RWPE1 (cell line): Measurements from ENCODE around the gene ARRB2.
"Not testable (repeated sequence)": the region's sequence is repeated elsewhere in the genome, so short reads cannot be mapped to it uniquely, and the experiment has no call there.

Experiments
- CTCF ChIA-PET: fragments of 350-600 bp; sonication (Branson Sonifier 250); formaldehyde crosslinking; extraction: SDS; loops from one replicate; lab custom pipeline; 2021; lab: Yijun Ruan, JAX
- POLR2A ChIA-PET: fragments of 400-600 bp; formaldehyde crosslinking; extraction: SDS; loops from one replicate; lab custom pipeline; 2020; ENCODE audit warnings: antibody characterized with exemption; ENCODE audit not compliant: low non-redundant PET; lab: Yijun Ruan, JAX
- DNase-seq: peaks from one replicate; pipeline ENCODE4 v3.0.0; 2012; ENCODE audit warnings: low spot score
- H3K27ac ChIP-seq: fragments of 450-650 bp; 2 replicates; pipeline ENCODE4 v1.5.1; 2017
- TF ChIP-seq, protein P1 (sequence below): fragments of 450-650 bp; conservative IDR thresholded peaks from 2 replicates; pipeline ENCODE4 v1.5.1; 2017; ENCODE audit warnings: low read depth, mild to moderate bottlenecking

Gene ARRB2

DNA sequence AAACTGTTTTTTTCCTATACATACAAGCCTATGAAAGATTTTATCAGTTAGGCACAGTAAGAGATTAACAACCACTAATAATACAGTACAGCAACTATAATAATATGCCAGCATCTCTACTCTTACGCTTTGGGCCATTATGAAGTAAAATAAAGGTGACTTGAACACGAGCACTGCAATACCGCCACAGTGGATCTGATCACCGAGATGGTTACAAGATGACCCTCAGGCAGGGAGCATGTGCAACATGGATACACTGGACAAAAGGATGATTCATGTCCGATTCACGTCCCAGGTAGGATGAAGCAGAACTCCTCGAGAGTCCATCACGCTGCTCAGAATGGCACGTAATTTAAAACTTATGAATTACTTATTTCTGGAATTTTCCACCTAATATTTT lies 17.0 kb upstream of the ARRB2 start:
- CTCF ChIA-PET = interaction anchor here (0.7 kb wide), 1 partner anchor 62 kb away, joined by 3 read pairs; no protein-coding TSS in a partner anchor
- POLR2A ChIA-PET = no interaction called here
- no peak overlapping the region for H3K27ac ChIP-seq
- DNase-seq = no peak
- TF ChIP-seq, protein P1, sequence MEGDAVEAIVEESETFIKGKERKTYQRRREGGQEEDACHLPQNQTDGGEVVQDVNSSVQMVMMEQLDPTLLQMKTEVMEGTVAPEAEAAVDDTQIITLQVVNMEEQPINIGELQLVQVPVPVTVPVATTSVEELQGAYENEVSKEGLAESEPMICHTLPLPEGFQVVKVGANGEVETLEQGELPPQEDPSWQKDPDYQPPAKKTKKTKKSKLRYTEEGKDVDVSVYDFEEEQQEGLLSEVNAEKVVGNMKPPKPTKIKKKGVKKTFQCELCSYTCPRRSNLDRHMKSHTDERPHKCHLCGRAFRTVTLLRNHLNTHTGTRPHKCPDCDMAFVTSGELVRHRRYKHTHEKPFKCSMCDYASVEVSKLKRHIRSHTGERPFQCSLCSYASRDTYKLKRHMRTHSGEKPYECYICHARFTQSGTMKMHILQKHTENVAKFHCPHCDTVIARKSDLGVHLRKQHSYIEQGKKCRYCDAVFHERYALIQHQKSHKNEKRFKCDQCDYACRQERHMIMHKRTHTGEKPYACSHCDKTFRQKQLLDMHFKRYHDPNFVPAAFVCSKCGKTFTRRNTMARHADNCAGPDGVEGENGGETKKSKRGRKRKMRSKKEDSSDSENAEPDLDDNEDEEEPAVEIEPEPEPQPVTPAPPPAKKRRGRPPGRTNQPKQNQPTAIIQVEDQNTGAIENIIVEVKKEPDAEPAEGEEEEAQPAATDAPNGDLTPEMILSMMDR = no peak

DNA sequence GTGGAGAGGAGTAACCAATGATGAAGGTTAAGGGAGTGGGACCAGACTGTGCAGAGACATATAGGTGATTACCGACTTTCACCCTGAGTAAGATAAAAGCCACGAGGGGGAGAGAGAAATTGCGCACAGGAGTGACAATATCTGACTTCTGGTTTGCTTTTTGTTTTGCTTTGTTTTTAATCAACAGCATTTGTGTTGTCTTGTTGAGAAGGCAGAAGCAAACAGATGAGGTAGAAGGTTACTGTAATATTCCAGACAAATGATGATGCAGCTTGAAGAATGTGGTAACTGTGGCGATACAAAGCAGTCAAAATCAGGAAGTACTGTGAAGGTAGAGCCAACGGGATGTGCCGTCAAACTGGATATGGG lies 14.0 kb upstream of the ARRB2 start:
- TF ChIP-seq, protein P1 = no peak
- CTCF ChIA-PET = no interaction called here
- POLR2A ChIA-PET = no interaction called here
- DNase-seq = no peak
- no peak overlapping the region for H3K27ac ChIP-seq

DNA sequence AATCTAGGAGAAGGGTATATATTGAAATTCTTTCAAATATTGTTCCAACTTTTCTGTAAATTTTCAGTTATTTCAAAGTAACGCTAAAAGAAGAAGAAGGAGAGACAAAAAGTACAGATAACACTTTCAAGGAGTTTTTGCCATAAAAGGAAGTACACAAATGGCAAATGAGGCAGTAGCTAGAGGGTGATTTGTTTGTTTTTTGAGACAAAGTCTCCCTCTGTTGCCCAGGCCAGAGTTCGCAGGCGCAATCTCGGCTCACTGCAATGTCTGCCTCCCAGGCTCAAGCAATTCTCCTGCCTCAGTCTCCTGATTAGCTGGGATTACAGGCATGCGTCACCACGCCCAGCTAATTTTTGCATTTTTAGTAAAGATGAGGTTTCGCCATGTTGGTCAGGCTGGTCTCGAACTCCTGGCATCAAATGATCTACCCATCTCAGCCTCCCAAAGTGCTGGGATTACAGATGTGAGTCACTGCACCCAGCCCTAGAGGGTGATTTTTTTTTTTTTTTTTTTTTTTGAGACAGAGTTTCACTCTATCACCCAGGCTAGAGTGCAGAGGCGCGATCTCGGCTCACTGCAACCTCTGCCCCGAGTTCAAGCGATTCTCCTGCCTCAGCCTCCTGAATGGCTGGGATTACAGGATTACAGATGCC lies 10.9 kb upstream of the ARRB2 start:
- H3K27ac ChIP-seq, DNase-seq, POLR2A ChIA-PET: not testable (repeated sequence)
- CTCF ChIA-PET = interaction anchor here (0.7 kb wide), 1 partner anchor 440 kb away, joined by 4 read pairs; no protein-coding TSS in a partner anchor

DNA sequence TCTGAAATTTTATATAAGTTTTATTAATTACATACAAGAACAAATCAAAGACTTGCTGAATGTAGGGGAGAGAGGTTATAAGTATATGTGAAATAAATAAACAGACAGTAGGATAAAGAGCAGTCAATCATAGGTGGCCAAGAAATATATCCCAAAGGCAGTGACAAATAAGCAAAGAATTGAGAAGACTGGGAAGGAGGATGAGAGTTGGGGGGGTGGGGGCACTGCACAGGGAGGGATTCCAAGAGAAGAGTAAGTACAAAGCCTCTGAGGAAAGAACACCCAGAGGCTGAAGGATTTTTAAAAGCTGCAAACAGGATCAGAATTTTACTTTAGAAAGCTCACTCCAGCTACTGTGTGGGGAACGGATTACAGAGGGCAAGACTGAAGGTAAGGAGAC lies 9.3 kb upstream of the ARRB2 start:
- TF ChIP-seq, protein P1 = no peak
- no peak for DNase-seq
- H3K27ac ChIP-seq = no peak overlapping the region
- POLR2A ChIA-PET = no interaction called here
- CTCF ChIA-PET = interaction anchor here (0.5 kb wide), 1 partner anchor 170 kb away, joined by 3 read pairs; no protein-coding TSS in a partner anchor

DNA sequence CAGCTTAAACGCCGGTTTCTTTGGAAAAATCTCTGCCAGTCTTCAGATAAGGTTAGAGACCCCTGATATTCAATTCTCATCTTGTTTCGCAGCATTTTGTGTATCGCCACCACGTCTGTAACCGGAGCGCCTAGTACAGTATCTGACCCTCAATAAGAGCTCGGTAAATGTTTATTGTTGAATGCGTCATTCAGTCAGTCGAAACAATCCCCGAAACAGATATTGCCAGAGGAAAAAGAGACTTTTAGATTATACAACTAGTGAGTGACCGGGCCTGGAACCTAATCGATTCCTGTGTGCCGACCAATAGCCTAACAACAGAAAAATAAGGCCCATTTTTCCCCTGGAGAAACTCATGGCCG lies 7.1 kb upstream of the ARRB2 start:
- peak overlapping the region; percentile 75 for H3K27ac ChIP-seq
- POLR2A ChIA-PET = no interaction called here
- CTCF ChIA-PET = interaction anchor here (0.6 to 0.7 kb wide), 3 partner anchors 206 to 489 kb away, joined by 3 to 4 read pairs (median 4); partner anchors contain the start of gene ZNF594
- no peak for DNase-seq
- TF ChIP-seq, protein P1 = no peak

DNA sequence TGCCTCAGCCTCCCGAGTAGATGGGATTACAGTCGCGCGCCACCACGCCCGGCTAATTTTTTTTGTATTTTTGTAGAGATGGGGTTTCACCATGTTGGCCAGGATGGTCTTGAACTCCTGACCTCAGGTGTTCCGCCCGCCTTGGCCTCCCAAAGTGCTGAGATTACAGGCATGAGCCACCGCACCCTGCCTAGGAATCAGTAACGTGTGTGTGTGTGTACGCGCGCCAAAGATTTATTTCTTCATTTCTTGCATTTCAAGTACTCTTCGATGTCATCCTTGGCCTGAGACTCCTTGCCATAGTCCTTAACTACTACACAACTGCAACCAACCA lies 5.9 kb upstream of the ARRB2 start:
- H3K27ac ChIP-seq = peak overlapping the region; percentile 75
- CTCF ChIA-PET, DNase-seq, POLR2A ChIA-PET: not testable (repeated sequence)

DNA sequence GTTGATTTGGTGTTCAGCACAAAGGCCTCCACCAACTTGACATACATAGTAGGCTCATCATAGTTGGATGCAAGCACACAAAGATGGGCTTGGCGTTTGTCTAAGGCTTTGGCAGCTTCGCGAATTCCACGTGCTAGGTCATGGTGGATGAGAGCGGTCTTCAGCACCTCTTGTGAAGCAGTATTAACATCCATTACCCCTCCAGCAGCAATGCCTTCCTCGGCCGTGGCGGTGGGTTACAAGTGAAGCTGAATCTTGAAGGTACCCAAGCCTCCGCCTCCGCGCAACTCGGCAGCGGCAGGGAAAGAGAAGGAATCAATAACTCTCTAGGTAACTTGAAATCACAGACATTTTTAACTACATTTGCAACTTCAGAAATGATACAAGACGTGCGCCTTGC lies 5.4 kb upstream of the ARRB2 start:
- POLR2A ChIA-PET = no interaction called here
- CTCF ChIA-PET = interaction anchor here (0.6 kb wide), 1 partner anchor 26 kb away, joined by 3 read pairs; no protein-coding TSS in a partner anchor
- TF ChIP-seq, protein P1 = no peak

DNA sequence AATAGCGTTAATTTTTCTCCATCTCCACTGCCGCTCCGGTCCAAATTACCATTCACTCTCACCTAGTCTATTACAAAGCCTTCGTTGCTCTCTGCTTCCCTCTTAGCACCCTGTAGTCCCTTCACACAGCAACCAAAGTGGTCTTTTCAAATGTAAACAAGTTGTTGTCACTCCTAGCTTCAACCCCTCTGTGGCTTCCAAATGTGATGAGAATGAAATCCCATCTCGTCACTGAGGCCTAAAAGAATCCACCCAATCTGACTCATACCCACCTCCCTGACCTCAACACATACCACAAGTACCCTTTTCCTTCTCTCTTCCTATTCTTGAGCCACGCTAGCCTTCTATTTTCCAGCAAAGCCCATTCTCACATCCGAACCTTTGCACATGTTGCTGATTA lies 4.3 kb upstream of the ARRB2 start:
- POLR2A ChIA-PET = no interaction called here
- CTCF ChIA-PET = no interaction called here
- no peak overlapping the region for H3K27ac ChIP-seq
- TF ChIP-seq, protein P1 = no peak
- DNase-seq = no peak

More for the DNA sequence above, 5.4 kb upstream of the ARRB2 start:
- no peak for DNase-seq
- H3K27ac ChIP-seq = peak overlapping the region; percentile 75
